Measurements from ENCODE around the gene MAP4K5. TPM values are rescaled to one million over a fixed set of nuclear protein-coding genes. Genes with fewer than 3 reads are reported as not detected.

Gene MAP4K5
- total and polyA plus RNA-seq, 8 donors, result 46.4 to 71.8 (median 62.6) TPM

- DNase-seq, result no peak
- Histone ChIP-seq H3K9me3 (no peaks in the 10 kb centered on the region), H3K27ac (no peak overlapping the region), H3K4me3 (no peak overlapping the region), H3K27me3 (no peaks in the 10 kb centered on the region), H3K36me3 (peaks cover 0 to 59% of the 10 kb centered on the region in 2 donors), H3K4me1 (no peaks in the 10 kb centered on the region)
- intact Hi-C loops (cut with DNase I), result no loop called here
- no peak for ATAC-seq
- TF ChIP-seq CTCF (IDR thresholded peaks at IDR 0.05), result no peak
Measured at GRCh38 chr14:50423529-50423928, 108.8 kb downstream of the MAP4K5 start.

- Histone ChIP-seq H3K9me3 (no peaks in the 10 kb centered on the region), H3K4me1 (no peaks in the 10 kb centered on the region), H3K4me3 (no peak overlapping the region), H3K27ac (no peak overlapping the region), H3K27me3 (no peaks in the 10 kb centered on the region), H3K36me3 (peaks cover 0 to 64% of the 10 kb centered on the region in 2 donors)
- ATAC-seq (no peak), DNase-seq (no peak)
- no peak for TF ChIP-seq CTCF (IDR thresholded peaks at IDR 0.05)
- intact Hi-C loops (cut with DNase I), result no loop called here
Measured at GRCh38 chr14:50421499-50421898, 110.9 kb downstream of the MAP4K5 start.

- peaks cover 0 to 53% of the 10 kb centered on the region in 2 donors for H3K36me3 ChIP-seq
Measured at GRCh38 chr14:50417853-50418252, 114.5 kb downstream of the MAP4K5 start.

GRCh38 chr14:50410921-50411320 lies 121.4 kb downstream of the MAP4K5 start:
- Histone ChIP-seq H3K9me3 (no peaks in the 10 kb centered on the region), H3K27me3 (no peaks in the 10 kb centered on the region), H3K4me3 (no peak overlapping the region), H3K4me1 (no peaks in the 10 kb centered on the region), H3K27ac (no peak overlapping the region), H3K36me3 (peaks cover 0 to 7% of the 10 kb centered on the region in 2 donors)
- DNase-seq (no peak), ATAC-seq (no peak)
- TF ChIP-seq CTCF (IDR thresholded peaks at IDR 0.05), result no peak
- intact Hi-C loops (cut with DNase I), result no loop called here

More at GRCh38 chr14:50417853-50418252, 114.5 kb downstream of the MAP4K5 start:
- DNase-seq (no peak), ATAC-seq (no peak)
- no peak for TF ChIP-seq CTCF (IDR thresholded peaks at IDR 0.05)
- Histone ChIP-seq H3K27ac (no peak overlapping the region), H3K4me1 (no peaks in the 10 kb centered on the region), H3K4me3 (no peak overlapping the region), H3K27me3 (no peaks in the 10 kb centered on the region), H3K9me3 (no peaks in the 10 kb centered on the region)
- intact Hi-C loops (cut with DNase I), result no loop called here

- no peak for TF ChIP-seq CTCF (IDR thresholded peaks at IDR 0.05)
Measured at GRCh38 chr14:50410071-50410470, 122.3 kb downstream of the MAP4K5 start.

More at GRCh38 chr14:50410071-50410470, 122.3 kb downstream of the MAP4K5 start:
- no peaks in the 10 kb centered on the region for H3K27me3 ChIP-seq
- ATAC-seq, result no peak
- no peaks in the 10 kb centered on the region for H3K36me3 ChIP-seq
- H3K9me3 ChIP-seq, result no peaks in the 10 kb centered on the region
- H3K4me3 ChIP-seq, result no peak overlapping the region
- intact Hi-C loops (cut with DNase I), result no loop called here
- DNase-seq, result no peak
- no peak overlapping the region for H3K27ac ChIP-seq
- H3K4me1 ChIP-seq, result no peaks in the 10 kb centered on the region

All from left lung (tissue), 10 donors.